Hematopoietic multipotent progenitor cell (in vitro differentiated cells): ENCODE data around the gene CEACAM4. TPM values are rescaled to one million over a fixed set of nuclear protein-coding genes. Genes with fewer than 3 reads are reported as not detected.
A peak's percentile ranks its signal among the peaks of the same experiment; 100 is the strongest.

ENCODE experiments used
- DNase-seq, 3 donors: peaks; one replicate each; pipeline ENCODE4 v3.0.0-alpha.2; 2011 to 2015; ENCODE audit warnings: low read depth in 2 of 3, low spot score in 2 of 3
- total RNA-seq: library from RNA; depleted of rRNA; stranded (reverse); fragments of >200 nt; gene quantifications from one replicate; pipeline ENCODE4 v1.2.3, GENCODE V29; 2012

Gene CEACAM4
- total RNA-seq, 1 donor: 12.7 TPM

- DNase-seq: no peak
Measured at GRCh38 chr19:41617941-41618730, 8.7 kb downstream of the CEACAM4 start.

GRCh38 chr19:41616792-41617621 lies 9.9 kb downstream of the CEACAM4 start:
- peak in 1 of 3 donors; percentile 60 for DNase-seq

GRCh38 chr19:41615207-41615606 lies 11.7 kb downstream of the CEACAM4 start:
- DNase-seq: no peak

GRCh38 chr19:41612483-41612882 lies 14.4 kb downstream of the CEACAM4 start:
- DNase-seq: no peak

GRCh38 chr19:41610789-41611188 lies 16.1 kb downstream of the CEACAM4 start:
- DNase-seq: no peak

- DNase-seq: no peak
Measured at GRCh38 chr19:41607668-41608067, 19.2 kb downstream of the CEACAM4 start.

GRCh38 chr19:41606215-41606837 lies 20.5 kb downstream of the CEACAM4 start:
- DNase-seq: no peak

GRCh38 chr19:41604831-41605230 lies 22.0 kb downstream of the CEACAM4 start:
- DNase-seq: no peak

GRCh38 chr19:41601771-41602170 lies 25.1 kb downstream of the CEACAM4 start:
- DNase-seq: no peak

- DNase-seq: no peak
Measured at GRCh38 chr19:41599175-41599966, 27.5 kb downstream of the CEACAM4 start.

GRCh38 chr19:41597600-41598041 lies 29.3 kb downstream of the CEACAM4 start:
- DNase-seq: peak; percentile 57 to 74 (median 62)

GRCh38 chr19:41595890-41596280 lies 31.0 kb downstream of the CEACAM4 start:
- no peak for DNase-seq

- DNase-seq: peak; percentile 44 to 92 (median 85)
Measured at GRCh38 chr19:41595258-41595889, 31.5 kb downstream of the CEACAM4 start.

- DNase-seq: no peak
Measured at GRCh38 chr19:41591951-41592562, 34.8 kb downstream of the CEACAM4 start.

GRCh38 chr19:41590936-41591335 lies 35.9 kb downstream of the CEACAM4 start:
- DNase-seq: no peak

- DNase-seq: no peak
Measured at GRCh38 chr19:41589371-41589770, 37.5 kb downstream of the CEACAM4 start.

GRCh38 chr19:41588497-41589209 lies 38.2 kb downstream of the CEACAM4 start:
- peak in 1 of 3 donors; percentile 56 for DNase-seq

- DNase-seq: no peak
Measured at GRCh38 chr19:41587838-41588210, 39.0 kb downstream of the CEACAM4 start.
